ENCODE results near the gene IL23R.
A peak's percentile ranks its signal among the peaks of the same experiment; 100 is the strongest.

Gene IL23R

GRCh38 chr1:67300561-67300960 lies 134.3 kb downstream of the IL23R start:
- no peak for DNase-seq (ENCODE audit: low read depth)

- no peak for DNase-seq (ENCODE audit: low read depth)
Measured at GRCh38 chr1:67304023-67304422, 137.8 kb downstream of the IL23R start.

GRCh38 chr1:67306547-67306946 lies 140.3 kb downstream of the IL23R start:
- DNase-seq (ENCODE audit: low read depth): no peak

- DNase-seq (ENCODE audit: low read depth): peak; percentile 30
Measured at GRCh38 chr1:67307251-67308060, 141.2 kb downstream of the IL23R start, which contains the start of gene IL12RB2. IL12RB2 (plus strand) TSS chr1:67307873; CDS start chr1:67320369, 12,496 bp downstream.

- DNase-seq (ENCODE audit: low read depth): no peak
Measured at GRCh38 chr1:67308136-67308535, 141.9 kb downstream of the IL23R start.
